HG03439 (cell line): Measurements from ENCODE around the gene LAMTOR2.

Experiments used
- ATAC-seq: cut with Tn5 transposase; IDR thresholded peaks from one replicate; pipeline ENCODE4 v1.9.1; 2021; ENCODE audit warnings: mild to moderate bottlenecking, moderate library complexity; ENCODE audit not compliant: unreplicated experiment

The LAMTOR2 gene

GRCh38 chr1:156074661-156075060 is 20.1 kb downstream of the LAMTOR2 start:
- ATAC-seq: no peak

- no peak for ATAC-seq
Observed at GRCh38 chr1:156075162-156075561, 20.6 kb downstream of the LAMTOR2 start.

DNA sequence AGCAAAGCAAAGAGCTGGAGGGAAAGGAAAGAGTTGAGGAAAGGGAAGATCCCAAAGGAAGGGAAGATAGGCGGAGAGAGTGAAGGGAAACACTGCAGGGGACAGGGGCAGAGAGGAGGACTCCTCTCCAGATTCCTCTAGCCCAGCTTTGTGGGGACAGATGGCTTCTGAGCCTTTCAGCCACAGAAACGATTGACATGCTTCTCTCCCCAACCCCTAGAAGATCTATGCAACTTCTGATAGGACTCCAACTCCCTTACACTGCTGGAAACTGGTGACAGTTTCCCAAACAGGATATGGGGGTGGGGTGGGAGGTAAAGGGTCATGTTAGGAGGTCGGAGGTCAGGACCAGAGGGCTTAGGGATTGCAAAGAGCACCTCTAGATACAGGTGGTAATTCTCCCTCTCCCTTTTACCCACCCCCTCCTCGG is 21.2 kb downstream of the LAMTOR2 start:
- ATAC-seq: no peak

- no peak for ATAC-seq
Observed at GRCh38 chr1:156076609-156077429, 22.2 kb downstream of the LAMTOR2 start.

DNA sequence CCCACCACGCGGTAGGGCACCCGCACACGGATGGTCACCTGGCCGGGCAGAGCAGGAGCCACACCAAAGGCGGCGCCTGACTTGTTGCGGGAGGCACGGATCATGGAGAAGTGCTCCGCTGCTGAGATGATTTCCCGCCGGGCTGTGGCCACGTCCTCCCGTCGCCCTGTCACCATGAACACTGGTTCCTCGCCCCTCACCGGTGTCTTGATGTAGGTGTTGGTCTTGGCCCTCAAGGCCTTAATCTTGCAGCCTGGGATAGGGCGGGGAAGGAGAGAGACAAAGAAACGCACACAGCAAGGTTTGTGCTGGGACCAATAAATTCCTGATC is 22.8 kb downstream of the LAMTOR2 start:
- no peak for ATAC-seq

DNA sequence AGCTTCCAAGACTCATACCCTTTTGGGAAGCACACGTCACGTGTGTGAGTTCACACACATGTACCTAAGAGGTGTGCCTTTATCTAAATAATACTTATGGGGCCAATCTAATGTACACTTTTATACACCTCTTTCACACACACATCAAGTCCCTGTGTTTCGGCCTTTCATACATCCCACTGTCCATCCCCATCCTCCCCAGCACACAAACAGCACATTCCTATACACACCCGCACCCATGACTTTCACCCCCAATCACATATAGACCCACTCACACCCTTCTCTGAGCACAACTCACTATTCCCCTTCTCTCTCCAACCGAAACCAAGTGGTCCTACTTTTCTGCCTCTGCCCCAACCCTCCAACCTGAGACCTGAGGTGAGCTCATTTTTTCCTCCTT is 24.1 kb downstream of the LAMTOR2 start:
- no peak for ATAC-seq

GRCh38 chr1:156079762-156080161 is 25.2 kb downstream of the LAMTOR2 start:
- no peak for ATAC-seq

- ATAC-seq: no peak
Observed at GRCh38 chr1:156080241-156080862, 25.8 kb downstream of the LAMTOR2 start.

DNA sequence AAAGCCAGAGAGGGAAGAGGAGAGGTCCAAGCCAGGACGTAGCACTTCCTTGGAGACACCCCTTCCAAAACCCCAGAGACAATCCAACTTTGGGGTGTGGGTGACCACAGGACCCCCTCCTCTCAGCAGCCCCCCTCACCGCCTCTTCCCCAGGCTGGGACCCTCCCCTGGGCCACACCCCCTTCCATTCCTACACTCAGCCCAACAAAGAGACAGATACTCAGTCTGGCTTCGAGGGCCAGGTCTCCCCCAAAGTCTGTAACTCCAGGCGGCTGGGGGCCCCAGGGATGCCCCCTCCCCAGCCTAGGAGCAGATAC is 26.2 kb downstream of the LAMTOR2 start:
- ATAC-seq: no peak

DNA sequence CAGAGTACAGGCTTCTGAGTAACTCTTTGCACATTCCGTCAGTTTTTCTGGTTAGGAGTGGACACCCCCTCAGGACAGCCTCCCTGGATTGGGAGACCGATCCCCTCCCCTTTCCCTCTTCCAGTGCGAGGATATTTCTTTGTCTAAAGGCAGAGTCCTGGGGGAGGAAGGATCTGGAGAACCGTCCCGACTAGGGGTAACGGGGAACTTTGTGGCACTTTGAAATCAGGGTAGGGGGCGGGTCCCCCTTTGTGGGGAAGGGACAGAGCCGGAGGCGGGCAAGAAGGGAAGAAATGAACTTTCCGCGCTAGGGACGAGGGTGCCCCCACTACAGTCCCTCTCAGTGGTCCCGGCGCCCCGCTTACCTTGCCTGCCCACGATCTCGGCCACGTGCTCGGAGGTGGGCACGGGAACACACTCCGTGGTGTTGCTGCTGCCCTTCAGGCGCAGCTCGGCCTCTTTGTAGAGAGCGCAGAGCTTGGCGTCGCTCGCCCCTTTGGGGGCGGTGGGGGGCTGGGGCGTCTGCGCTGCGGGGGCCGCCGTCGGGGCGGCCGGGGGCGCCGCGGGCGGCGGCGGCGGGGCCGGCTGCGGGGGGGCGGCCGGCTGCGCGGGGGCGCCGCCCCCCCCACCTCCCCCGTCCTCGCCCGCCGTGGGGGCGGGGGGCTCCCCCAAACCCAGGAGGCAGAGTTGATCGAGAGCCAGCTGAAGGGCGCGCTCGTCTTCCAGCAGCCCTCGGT is 26.8 kb downstream of the LAMTOR2 start:
- ATAC-seq: no peak

DNA sequence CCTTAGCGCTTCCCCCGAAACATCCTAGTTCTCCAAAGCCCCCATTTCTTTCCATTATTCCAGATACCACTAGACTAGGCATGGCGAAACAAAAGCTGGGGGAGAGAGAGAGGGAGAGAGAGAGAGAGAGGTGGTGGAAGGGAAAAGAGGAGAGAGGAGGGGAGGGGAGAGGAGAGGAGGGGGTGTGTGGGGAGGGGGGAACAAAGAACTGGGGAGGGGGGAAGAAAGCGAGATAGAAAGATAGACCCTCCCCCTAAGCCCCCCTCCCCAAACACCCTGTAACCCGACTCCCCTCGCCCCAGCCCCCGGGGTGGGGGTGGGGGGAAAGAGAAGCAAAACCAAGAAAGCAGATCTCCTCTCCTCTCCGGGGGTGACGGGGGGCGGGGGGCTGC is 27.3 kb downstream of the LAMTOR2 start:
- ATAC-seq: no peak

DNA sequence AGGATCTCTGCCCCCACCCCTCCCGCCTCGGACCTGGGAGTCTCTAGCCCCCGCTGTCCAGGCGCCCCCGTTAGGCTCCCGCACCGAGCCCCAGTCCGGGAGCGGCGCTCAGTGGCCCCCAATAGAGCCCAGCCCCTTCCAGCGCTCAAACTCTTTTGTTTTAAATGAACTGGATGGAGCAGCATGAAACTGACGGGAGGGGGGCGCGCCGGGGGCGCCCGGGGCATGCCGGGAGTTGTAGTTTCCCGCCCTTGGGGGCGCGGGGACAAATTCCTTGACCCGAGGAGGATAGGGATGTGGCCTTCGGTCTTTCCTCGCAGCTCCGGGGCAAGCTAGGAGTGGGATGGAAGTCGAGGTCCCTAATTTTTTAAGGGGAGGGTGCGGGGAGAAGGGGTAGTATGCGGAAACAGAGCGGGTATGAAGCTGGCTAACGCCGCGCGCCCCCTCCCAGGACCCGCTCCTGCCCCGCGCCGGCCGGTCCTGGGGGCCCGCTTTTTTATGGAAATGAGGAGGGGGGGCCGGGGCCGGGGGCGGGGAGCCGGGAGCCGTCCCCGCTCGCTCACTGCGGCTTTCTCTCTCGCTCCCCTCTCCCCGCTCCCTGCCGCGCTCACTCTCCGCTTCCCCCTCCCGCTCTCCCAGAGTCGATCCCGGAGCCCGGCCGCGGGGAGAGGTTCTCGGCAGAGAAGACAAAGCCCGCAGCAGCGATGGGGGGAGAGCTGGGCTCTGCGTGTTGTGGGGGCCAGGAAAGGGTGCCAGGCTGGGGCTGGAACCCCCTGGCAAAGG is 27.9 kb downstream of the LAMTOR2 start, which contains the start of gene MEX3A:
Gene MEX3A, minus strand, starts transcription at position 157 of the 783 bp plus-strand sequence. CDS start 467 bp downstream, outside the sequence.
- no peak for ATAC-seq

DNA sequence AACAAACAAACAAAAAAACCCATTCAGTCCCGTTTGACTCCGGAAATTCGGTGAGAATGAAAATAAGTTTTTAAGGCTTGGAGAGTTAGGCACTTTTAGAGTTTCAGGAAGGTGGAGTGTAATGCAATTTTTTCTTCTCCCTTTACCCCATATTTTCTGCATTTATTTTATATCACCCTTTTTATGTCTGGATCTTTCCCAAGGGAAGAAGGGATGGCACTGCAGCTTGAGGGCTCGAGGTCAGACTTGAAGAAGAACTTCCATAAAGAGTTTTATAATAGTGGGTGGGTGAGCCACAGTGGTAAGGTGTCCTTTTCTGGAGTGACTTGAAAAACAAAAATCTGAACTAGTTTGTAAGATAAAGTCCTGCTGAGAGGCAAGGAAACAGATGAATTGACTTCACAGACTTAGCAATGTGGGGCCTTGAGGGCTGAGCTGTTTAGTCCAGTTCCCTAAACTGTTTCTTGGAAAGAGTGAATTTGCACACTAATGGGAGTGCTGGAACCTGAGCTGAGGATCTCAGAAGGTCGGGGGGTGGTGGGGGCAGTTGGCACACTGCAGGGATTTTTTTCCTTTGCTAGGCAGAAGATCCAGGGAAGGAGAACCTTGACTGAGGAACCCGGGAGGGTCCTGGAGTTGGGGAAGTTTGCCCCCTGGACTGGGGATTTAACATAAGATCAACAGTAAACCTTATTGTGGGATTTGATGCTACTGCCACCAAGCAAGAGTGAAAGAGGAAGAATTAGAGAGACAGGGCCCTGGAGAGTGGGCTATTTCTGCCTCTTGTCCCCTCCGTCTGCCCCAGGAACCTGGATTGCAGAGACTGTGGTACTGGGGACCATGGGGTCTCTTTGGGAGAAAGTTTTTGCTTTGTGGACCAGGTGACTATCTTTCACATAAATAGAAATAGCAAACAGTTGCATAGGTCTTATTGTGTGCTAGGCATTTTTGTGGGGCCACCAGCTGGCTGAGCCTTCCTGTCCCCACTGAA is 29.5 kb downstream of the LAMTOR2 start:
- no peak for ATAC-seq

DNA sequence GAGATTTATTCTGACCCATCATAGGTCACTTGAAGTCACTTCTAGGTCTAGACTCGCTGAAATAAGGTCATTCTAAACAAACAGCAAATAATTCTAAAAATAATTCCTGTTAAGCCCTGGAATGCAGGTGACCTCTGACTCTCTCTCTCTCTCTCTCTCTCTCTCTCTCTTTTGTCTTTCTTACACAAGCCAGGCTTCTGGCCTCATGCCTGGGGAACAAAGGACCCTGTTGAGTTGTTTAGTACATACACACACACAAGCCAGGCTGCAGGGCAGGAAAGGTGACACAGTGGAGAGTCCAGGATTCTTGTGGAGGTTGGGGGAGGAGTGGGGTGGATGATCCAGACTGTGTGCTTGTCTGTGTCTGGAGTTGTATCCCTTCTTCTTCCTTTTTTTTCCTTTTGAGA is 31.7 kb downstream of the LAMTOR2 start:
- no peak for ATAC-seq

DNA sequence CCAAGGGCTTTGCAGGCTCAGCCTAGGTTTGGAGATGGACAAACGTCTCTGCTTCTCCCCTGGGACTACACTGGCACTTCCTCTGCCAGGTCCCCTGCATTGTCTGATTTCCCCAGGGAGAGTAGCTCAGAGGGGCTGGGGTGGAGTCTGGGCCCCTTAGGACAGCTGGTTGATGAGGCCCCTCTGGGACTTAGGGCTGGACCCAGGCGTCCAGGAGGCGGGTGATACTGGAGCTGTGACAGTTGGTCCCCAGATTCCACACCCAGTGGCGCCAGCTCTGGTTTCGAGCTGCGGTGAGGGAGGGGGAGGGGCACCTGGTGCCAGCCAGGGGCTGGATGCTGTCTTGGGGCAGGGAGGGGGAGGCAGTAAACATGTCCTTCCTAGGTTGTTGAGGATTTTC is 35.1 kb downstream of the LAMTOR2 start:
- ATAC-seq: no peak

GRCh38 chr1:156090138-156090839 is 35.7 kb downstream of the LAMTOR2 start:
- no peak for ATAC-seq

- ATAC-seq: no peak
Observed at GRCh38 chr1:156090840-156091188, 36.2 kb downstream of the LAMTOR2 start.

DNA sequence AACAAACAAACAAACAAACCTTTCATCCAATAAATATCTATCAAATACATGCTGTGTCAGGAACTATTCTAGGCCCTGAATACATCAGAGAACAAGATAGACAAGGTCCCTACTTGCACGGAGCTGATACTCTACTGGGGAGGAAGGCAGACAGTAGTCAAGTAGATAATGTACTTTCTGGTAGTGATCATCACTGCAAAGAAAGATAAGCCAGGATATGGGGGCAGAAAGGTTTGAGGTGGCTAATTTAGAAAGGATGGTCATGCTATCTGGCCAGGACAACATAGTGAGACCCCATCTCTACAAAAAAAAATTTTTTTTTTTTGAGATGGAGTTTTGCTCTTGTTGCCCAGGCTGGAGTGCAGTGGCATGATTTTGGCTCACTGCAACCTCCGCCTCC is 37.0 kb downstream of the LAMTOR2 start:
- ATAC-seq: no peak

GRCh38 chr1:156095906-156096508 is 41.4 kb downstream of the LAMTOR2 start:
- ATAC-seq: no peak
